K562 (cell line): ENCODE results near the gene DBP. TPM values are rescaled to one million over a fixed set of nuclear protein-coding genes. Genes with fewer than 3 reads are reported as not detected.

Source experiments
- DIDO1 ChIP-seq: fragments of 450-650 bp; IDR thresholded peaks from 2 replicates; pipeline ENCODE4 v1.6.1; 2016; ENCODE audit warnings: low read depth, missing biosample characterization, missing genetic modification characterization
- ERF ChIP-seq: fragments of 450-650 bp; formaldehyde crosslinking; IDR thresholded peaks from 2 replicates; pipeline ENCODE4 v1.4.0; 2020; ENCODE audit warnings: mild to moderate bottlenecking, mixed read lengths
- ESRRB ChIP-seq: fragments of 250-450 bp; sonication (Bioruptor Pico); IDR thresholded peaks from 2 replicates; pipeline ENCODE4 v1.5.0; 2020; ENCODE audit warnings: mild to moderate bottlenecking, moderate library complexity, borderline replicate concordance
- GABPA ChIP-seq: fragments of 200-800 bp; sonication (Bioruptor generic); conservative IDR thresholded peaks from 2 replicates; pipeline ENCODE4 v1.6.1; 2016; ENCODE audit warnings: low read depth, missing genetic modification characterization, missing compliant biosample characterization
- MIER1 ChIP-seq: fragments of 450-650 bp; IDR thresholded peaks from 2 replicates; pipeline ENCODE4 v1.6.1; 2016; ENCODE audit warnings: antibody characterized with exemption, mild to moderate bottlenecking, low read depth
- NFE2L1 ChIP-seq: fragments of 450-650 bp; IDR thresholded peaks from 2 replicates; pipeline ENCODE4 v1.6.1; 2016; ENCODE audit warnings: missing genetic modification characterization, low read depth, mild to moderate bottlenecking, missing compliant biosample characterization, moderate library complexity, borderline replicate concordance
- TCF3 ChIP-seq: sonication (generic); formaldehyde crosslinking; IDR thresholded peaks from 2 replicates; pipeline ENCODE4 v1.4.0; 2020; ENCODE audit warnings: mild to moderate bottlenecking, missing genetic modification reagents
- XRCC4 ChIP-seq: IDR thresholded peaks from one replicate; pipeline ENCODE4 v1.6.1; 2011; ENCODE audit not compliant: insufficient read depth, insufficient read length; ENCODE audit errors: extremely low read depth
- ZBTB1 ChIP-seq: sonication (generic); formaldehyde crosslinking; IDR thresholded peaks from 2 replicates; pipeline ENCODE4 v1.8.1; 2023; ENCODE audit warnings: missing genetic modification reagents, low read depth, mild to moderate bottlenecking, borderline replicate concordance
- polyA plus RNA-seq, 8 experiments: library from polyadenylated mRNA; depleted of rRNA in 4 of 8; stranded (reverse) in 5 of 8; unstranded in 3 of 8; fragments of >200 nt; fragmentation: Nextera tagmentation in 2 of 8; fragmentation: Illumina TruSeq in 1 of 8; extraction: Ambion mirVana in 2 of 8; extraction: Trizol in 1 of 8; gene quantifications; 2 replicates each; pipeline versions ENCODE4 v1.2.1 to v1.2.3, GENCODE V29; 2011 to 2014; ENCODE audit warnings: inconsistent platforms in 1 of 8, missing spikeins in 1 of 8
- total RNA-seq, 7 experiments: library from RNA; depleted of rRNA in 6 of 7; stranded (reverse); fragments of >200 nt in 6 of 7; fragmentation: Illumina TruSeq in 2 of 7; extraction: Trizol in 2 of 7; gene quantifications; 2 replicates each; pipeline versions ENCODE4 v1.2.1 to v1.2.3, GENCODE V29; 2011 to 2021; ENCODE audit warnings: low replicate concordance in 1 of 7
- TF ChIP-seq, protein P1 (sequence below), 2 experiments: fragments of 150-350 bp in 1 of 2; IDR thresholded peaks; 2 replicates each; pipeline ENCODE4 v1.6.1; 2012 to 2016; ENCODE audit warnings: low read depth in 2 of 2, low read length in 2 of 2, mild to moderate bottlenecking in 1 of 2, moderate library complexity in 1 of 2
- TF ChIP-seq, protein P2 (sequence below): fragments of 250-450 bp; sonication (Bioruptor Pico); IDR thresholded peaks from 2 replicates; pipeline ENCODE4 v1.4.0; 2020; ENCODE audit warnings: mild to moderate bottlenecking, moderate library complexity
- TF ChIP-seq, protein P3 (sequence below): fragments of 450-650 bp; conservative IDR thresholded peaks from 2 replicates; pipeline ENCODE4 v1.6.1; 2016; ENCODE audit warnings: missing genetic modification characterization, low read depth, mild to moderate bottlenecking, control low read depth, missing compliant biosample characterization
- TF ChIP-seq, protein P4 (sequence below), 3 experiments: fragments of 200-800 bp in 1 of 3; fragments of 250-450 bp in 1 of 3; fragments of 450-650 bp in 1 of 3; sonication (Bioruptor Pico) in 1 of 3; sonication (Bioruptor generic) in 1 of 3; formaldehyde crosslinking in 1 of 3; IDR thresholded peaks; 2 replicates each; pipeline versions ENCODE4 v1.6.1 to v1.8.0; 2016 to 2022; ENCODE audit warnings: mild to moderate bottlenecking in 2 of 3, missing genetic modification characterization in 2 of 3, missing compliant biosample characterization in 1 of 3, moderate library complexity in 1 of 3

DBP gene
- total and polyA plus RNA-seq, 9 of the 15 experiments (the other 6 are each of a cell fraction or from before 2014, with no cell fraction given): 0.25 to 5.5 (median 1.8) TPM

DNA sequence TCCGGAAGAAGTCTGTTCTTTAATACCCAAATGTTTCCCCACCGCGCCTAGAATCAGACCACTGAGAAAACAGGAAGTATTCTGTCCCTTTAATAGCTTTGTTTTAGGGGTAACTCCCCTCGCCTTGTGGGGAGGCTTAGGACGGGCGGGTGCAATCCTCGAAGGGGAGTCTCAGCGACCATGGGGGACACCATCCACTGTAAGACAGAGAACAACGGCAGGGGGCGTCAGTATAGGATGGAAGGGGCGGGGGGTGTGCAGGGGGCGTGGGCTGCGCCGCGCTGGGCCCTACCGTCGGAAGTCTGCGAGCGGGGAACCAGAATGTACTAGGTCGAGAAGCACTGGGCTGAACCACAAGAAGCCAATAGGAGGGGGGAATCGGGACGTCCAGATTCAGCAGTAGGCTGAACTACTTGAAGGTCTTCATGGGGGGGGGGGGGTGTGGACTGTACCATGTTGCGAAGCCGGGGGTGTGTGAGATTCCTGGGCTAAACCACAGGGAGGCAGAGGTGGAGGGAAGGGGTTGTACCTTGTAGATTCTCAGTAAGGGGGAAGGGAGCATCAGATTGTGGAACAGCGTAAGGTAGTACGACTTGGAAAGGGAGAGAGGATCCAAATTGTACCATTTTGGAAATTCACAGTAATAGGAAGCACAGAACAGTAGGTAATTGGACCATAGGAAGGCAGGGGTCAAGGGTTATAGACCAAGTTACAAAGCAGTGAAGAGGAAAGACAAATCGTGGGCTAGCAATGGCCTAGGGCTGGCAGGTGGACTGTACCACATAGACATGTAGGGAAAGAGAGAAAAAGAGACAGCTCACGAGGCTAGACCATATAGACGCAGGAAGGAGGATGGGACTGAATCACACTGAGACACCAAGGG lies 1.0 kb upstream of the DBP start (continued):
- TF ChIP-seq, protein P1, sequence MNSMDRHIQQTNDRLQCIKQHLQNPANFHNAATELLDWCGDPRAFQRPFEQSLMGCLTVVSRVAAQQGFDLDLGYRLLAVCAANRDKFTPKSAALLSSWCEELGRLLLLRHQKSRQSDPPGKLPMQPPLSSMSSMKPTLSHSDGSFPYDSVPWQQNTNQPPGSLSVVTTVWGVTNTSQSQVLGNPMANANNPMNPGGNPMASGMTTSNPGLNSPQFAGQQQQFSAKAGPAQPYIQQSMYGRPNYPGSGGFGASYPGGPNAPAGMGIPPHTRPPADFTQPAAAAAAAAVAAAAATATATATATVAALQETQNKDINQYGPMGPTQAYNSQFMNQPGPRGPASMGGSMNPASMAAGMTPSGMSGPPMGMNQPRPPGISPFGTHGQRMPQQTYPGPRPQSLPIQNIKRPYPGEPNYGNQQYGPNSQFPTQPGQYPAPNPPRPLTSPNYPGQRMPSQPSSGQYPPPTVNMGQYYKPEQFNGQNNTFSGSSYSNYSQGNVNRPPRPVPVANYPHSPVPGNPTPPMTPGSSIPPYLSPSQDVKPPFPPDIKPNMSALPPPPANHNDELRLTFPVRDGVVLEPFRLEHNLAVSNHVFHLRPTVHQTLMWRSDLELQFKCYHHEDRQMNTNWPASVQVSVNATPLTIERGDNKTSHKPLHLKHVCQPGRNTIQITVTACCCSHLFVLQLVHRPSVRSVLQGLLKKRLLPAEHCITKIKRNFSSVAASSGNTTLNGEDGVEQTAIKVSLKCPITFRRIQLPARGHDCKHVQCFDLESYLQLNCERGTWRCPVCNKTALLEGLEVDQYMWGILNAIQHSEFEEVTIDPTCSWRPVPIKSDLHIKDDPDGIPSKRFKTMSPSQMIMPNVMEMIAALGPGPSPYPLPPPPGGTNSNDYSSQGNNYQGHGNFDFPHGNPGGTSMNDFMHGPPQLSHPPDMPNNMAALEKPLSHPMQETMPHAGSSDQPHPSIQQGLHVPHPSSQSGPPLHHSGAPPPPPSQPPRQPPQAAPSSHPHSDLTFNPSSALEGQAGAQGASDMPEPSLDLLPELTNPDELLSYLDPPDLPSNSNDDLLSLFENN (IDR thresholded peaks at IDR 0.05; ENCODE audit: low read depth in 2 of 2, low read length in 2 of 2): 0 out of 4 replicates have a peak, but pooled peaks of 1 of the 2 experiments have one; percentile 6
- peak; percentile 65 for TF ChIP-seq GABPA
- 0 out of 2 replicates have a peak, but pooled peaks have one; percentile 26 for TF ChIP-seq DIDO1
- peak; percentile 62 for TF ChIP-seq MIER1
- no peak for TF ChIP-seq TCF3 (CRISPR knock-in tag)
- no peak for TF ChIP-seq ZBTB1
- TF ChIP-seq, protein P2, sequence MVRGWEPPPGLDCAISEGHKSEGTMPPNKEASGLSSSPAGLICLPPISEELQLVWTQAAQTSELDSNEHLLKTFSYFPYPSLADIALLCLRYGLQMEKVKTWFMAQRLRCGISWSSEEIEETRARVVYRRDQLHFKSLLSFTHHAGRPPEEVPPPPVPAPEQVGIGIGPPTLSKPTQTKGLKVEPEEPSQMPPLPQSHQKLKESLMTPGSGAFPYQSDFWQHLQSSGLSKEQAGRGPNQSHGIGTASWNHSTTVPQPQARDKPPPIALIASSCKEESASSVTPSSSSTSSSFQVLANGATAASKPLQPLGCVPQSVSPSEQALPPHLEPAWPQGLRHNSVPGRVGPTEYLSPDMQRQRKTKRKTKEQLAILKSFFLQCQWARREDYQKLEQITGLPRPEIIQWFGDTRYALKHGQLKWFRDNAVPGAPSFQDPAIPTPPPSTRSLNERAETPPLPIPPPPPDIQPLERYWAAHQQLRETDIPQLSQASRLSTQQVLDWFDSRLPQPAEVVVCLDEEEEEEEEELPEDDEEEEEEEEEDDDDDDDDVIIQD (CRISPR knock-in tag): no peak
- no peak for TF ChIP-seq XRCC4
- TF ChIP-seq, protein P3, sequence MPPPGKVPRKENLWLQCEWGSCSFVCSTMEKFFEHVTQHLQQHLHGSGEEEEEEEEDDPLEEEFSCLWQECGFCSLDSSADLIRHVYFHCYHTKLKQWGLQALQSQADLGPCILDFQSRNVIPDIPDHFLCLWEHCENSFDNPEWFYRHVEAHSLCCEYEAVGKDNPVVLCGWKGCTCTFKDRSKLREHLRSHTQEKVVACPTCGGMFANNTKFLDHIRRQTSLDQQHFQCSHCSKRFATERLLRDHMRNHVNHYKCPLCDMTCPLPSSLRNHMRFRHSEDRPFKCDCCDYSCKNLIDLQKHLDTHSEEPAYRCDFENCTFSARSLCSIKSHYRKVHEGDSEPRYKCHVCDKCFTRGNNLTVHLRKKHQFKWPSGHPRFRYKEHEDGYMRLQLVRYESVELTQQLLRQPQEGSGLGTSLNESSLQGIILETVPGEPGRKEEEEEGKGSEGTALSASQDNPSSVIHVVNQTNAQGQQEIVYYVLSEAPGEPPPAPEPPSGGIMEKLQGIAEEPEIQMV (tag): peak; percentile 72
- TF ChIP-seq, protein P4, sequence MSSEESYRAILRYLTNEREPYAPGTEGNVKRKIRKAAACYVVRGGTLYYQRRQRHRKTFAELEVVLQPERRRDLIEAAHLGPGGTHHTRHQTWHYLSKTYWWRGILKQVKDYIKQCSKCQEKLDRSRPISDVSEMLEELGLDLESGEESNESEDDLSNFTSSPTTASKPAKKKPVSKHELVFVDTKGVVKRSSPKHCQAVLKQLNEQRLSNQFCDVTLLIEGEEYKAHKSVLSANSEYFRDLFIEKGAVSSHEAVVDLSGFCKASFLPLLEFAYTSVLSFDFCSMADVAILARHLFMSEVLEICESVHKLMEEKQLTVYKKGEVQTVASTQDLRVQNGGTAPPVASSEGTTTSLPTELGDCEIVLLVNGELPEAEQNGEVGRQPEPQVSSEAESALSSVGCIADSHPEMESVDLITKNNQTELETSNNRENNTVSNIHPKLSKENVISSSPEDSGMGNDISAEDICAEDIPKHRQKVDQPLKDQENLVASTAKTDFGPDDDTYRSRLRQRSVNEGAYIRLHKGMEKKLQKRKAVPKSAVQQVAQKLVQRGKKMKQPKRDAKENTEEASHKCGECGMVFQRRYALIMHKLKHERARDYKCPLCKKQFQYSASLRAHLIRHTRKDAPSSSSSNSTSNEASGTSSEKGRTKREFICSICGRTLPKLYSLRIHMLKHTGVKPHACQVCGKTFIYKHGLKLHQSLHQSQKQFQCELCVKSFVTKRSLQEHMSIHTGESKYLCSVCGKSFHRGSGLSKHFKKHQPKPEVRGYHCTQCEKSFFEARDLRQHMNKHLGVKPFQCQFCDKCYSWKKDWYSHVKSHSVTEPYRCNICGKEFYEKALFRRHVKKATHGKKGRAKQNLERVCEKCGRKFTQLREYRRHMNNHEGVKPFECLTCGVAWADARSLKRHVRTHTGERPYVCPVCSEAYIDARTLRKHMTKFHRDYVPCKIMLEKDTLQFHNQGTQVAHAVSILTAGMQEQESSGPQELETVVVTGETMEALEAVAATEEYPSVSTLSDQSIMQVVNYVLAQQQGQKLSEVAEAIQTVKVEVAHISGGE (CRISPR knock-in tag; IDR thresholded peaks at IDR 0.05): 0 out of 6 replicates have a peak, but pooled peaks of 1 of the 3 experiments have one; percentile 46
- TF ChIP-seq ERF (CRISPR knock-in tag): no peak
- no peak for TF ChIP-seq ESRRB (CRISPR knock-in tag)
- TF ChIP-seq NFE2L1 (tag): no peak
- TF ChIP-seq, all 486 proteins: peak for 124
